ENCODE measurements around the gene UEVLD.

Gene UEVLD

DNA sequence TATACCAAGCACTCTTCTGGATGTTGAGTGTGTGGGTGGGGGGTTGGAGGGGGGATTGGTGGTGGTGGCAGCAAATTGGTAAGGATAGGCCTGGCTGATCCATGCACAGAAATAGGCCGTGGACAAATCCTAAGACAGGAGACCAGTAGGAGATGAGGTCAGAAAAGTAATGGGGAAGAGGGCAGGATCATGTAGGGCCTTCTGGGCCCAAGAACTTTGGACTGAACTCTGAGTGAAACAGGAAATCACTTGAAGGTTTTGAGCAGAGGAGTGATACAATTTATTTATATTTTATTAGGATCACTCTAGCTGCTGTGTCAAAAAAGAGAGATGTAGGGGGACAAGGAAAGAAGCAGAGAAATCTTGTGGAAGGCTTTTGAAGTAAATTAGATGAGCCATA lies 90.5 kb downstream of the UEVLD start:
- DNase-seq: no peak

DNA sequence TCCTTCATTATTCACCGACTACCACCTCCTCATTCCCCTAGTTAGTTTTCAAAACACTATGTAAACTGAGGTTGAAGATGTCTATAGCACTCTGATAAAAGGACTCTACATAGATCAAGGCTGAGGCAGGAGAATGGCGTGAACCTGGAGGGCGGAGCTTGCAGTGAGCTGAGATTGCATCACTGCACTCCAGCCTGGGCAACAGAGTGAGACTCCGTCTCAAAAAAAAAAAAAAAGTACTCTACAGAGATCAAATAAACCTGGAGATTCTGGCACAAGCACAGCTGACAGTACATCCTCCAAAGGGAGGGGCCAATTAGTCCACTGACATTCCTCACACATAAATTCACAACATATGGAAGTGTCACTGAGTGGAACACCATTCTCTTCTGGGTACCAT lies 92.8 kb downstream of the UEVLD start:
- DNase-seq: no peak

DNA sequence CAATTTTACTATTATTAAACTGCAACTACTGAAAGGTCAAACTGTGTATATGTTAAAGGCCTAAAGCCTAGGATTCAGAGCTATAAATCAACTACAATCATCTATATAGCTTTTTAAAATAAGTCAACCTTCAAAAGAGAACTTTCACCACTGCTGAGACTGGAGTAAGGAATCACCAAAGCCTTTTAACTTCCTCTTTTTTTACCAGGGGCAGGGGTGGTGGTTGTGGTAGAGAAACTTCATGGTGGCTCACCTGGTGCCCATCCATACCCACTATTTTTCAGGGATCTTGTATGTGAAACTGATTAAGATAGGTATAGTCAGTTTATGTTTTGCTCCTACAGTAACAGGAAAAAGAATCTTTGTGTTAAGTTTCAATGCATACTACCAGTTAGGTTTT lies 93.3 kb downstream of the UEVLD start:
- no peak for DNase-seq

- no peak for DNase-seq
These were observed 95.2 kb downstream of the UEVLD start for GRCh38 chr11:18493310-18493709.

- no peak for DNase-seq
These were observed 95.6 kb downstream of the UEVLD start for GRCh38 chr11:18492888-18493287.

DNA sequence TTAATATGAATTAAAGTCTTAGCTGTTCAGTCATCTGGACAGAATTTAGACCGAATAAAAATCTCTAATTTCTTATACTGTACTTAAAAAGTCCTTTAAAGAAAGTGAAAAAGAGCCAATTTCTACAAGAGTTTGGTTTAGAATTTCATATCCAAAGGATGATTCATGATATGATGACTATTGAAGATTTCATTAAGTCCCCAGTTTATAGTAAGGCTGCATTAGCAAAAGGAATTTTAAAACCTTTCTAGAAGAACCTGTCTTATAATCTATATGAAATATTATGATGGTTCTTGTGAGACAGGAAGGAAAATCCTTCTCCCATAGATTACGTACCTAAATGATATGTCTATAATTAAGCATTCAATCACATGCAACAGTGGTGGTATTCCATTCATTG lies 96.6 kb downstream of the UEVLD start:
- no peak for DNase-seq

DNA sequence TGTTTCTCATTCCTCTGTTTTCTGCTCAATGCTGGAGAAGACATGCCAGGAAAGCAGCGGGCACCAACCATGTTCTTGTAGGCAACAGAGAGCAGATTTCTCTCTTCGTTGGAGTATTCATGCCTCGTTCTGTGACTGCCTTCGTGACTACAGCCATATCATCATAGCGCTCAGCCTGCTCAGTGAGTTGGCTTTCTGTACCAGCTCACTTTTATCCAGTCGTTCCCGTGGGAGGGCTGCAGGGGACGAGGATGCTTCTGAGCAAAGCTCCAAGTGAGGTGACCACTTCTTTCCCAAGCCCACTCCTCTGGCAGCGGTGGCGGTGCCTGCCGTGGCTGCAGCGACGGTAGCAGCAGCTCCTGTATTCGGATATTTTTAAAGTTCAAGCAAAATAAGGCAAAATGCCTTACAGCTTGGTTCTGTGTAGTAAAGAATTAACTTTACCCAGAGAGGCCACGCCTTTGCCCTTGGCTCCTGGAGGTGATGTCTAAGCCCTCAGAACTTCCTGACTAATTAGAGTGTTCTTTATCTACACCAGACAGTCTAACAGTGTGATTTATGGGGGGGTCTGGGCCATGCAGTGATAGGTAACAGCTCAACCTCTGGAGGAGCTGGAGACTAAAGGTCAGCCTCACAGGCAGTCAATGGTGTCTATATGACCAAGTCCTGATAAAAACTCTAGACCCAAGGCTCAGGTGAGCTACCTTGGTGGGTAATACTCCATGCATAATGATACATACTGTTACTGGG lies 97.6 kb downstream of the UEVLD start:
- no peak for DNase-seq

DNA sequence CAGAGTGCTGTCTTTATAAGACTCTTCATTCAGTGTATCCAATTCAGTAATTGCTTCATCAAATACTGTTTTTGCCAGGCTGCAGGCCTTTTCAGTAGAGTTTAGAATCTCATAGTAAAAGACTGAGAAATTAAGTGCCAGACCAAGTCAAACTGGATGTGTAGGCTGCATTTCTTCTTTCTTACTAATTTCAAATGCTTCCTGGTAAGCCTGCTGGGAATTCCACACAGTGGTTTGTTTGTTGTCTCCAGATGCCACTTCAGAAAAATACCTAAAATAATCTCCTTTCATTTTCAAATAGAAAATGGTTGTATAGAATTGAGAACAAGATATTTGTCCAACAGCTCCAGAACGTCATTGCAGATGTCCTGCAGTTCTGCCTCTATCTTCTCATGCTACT lies 98.2 kb downstream of the UEVLD start:
- no peak for DNase-seq

- DNase-seq: no peak
These were observed 102.5 kb downstream of the UEVLD start for GRCh38 chr11:18485913-18486528.

All from fibroblast of skin of back (primary cell).